Muscle layer of colon (tissue), 2 donors: ENCODE measurements around the gene ZNF343.

Experiments used
- H3K27ac ChIP-seq: one replicate; pipeline ENCODE4 v1.7.0; 2013; ENCODE audit warnings: low read depth, mild to moderate bottlenecking, low read length, moderate library complexity
- H3K27me3 ChIP-seq, 2 donors: one replicate each; pipeline ENCODE4 v1.7.0; 2013; ENCODE audit warnings: low read length in 2 of 2, mild to moderate bottlenecking in 2 of 2; ENCODE audit not compliant: insufficient read depth in 2 of 2, control insufficient read depth in 1 of 2
- H3K36me3 ChIP-seq: one replicate; pipeline ENCODE4 v1.7.0; 2013; ENCODE audit warnings: mild to moderate bottlenecking, low read length; ENCODE audit not compliant: insufficient read depth
- H3K4me1 ChIP-seq: one replicate; pipeline ENCODE4 v1.7.0; 2013; ENCODE audit warnings: mild to moderate bottlenecking, low read length; ENCODE audit not compliant: insufficient read depth
- H3K4me3 ChIP-seq, 2 donors: one replicate each; pipeline ENCODE4 v1.7.0; 2013; ENCODE audit warnings: low read length in 2 of 2, low read depth in 1 of 2, mild to moderate bottlenecking in 1 of 2, moderate library complexity in 1 of 2
- H3K9ac ChIP-seq: one replicate; pipeline ENCODE4 v1.7.0; 2013; ENCODE audit warnings: low read length
- H3K9me3 ChIP-seq: one replicate; pipeline ENCODE4 v1.7.0; 2013; ENCODE audit warnings: mild to moderate bottlenecking, low read length
- donor health status: abdominal sarcoma.
- donor health status: Adenocarcinoma of cecum.

The ZNF343 gene

GRCh38 chr20:2485661-2486060 lies 23.1 kb downstream of the ZNF343 start:
- Histone ChIP-seq H3K27ac (no peak overlapping the region), H3K27me3 (no peaks in the 10 kb centered on the region), H3K4me1 (no peaks in the 10 kb centered on the region), H3K4me3 (no peak overlapping the region), H3K9ac (no peak overlapping the region), H3K9me3 (no peaks in the 10 kb centered on the region), H3K36me3 (peaks cover 56% of the 10 kb centered on the region)

GRCh38 chr20:2485080-2485479 lies 23.6 kb downstream of the ZNF343 start:
- H3K36me3 ChIP-seq = peaks cover 56% of the 10 kb centered on the region
- no peaks in the 10 kb centered on the region for H3K27me3 ChIP-seq
- H3K9me3 ChIP-seq = no peaks in the 10 kb centered on the region
- H3K4me3 ChIP-seq = no peak overlapping the region
- H3K9ac ChIP-seq = no peak overlapping the region
- no peaks in the 10 kb centered on the region for H3K4me1 ChIP-seq
- no peak overlapping the region for H3K27ac ChIP-seq

GRCh38 chr20:2483504-2483903 lies 25.2 kb downstream of the ZNF343 start:
- Histone ChIP-seq H3K4me1 (no peaks in the 10 kb centered on the region), H3K36me3 (peaks cover 46% of the 10 kb centered on the region), H3K27me3 (no peaks in the 10 kb centered on the region), H3K27ac (no peak overlapping the region), H3K4me3 (no peak overlapping the region), H3K9ac (no peak overlapping the region), H3K9me3 (no peaks in the 10 kb centered on the region)

GRCh38 chr20:2480381-2480780 lies 28.3 kb downstream of the ZNF343 start:
- Histone ChIP-seq H3K36me3 (peaks cover 28% of the 10 kb centered on the region), H3K9ac (no peak overlapping the region), H3K4me3 (no peak overlapping the region), H3K9me3 (no peaks in the 10 kb centered on the region), H3K27ac (no peak overlapping the region), H3K27me3 (no peaks in the 10 kb centered on the region), H3K4me1 (no peaks in the 10 kb centered on the region)

GRCh38 chr20:2476742-2477615 lies 31.7 kb downstream of the ZNF343 start:
- Histone ChIP-seq H3K27ac (no peak overlapping the region), H3K27me3 (no peaks in the 10 kb centered on the region), H3K9ac (no peak overlapping the region), H3K9me3 (no peaks in the 10 kb centered on the region), H3K4me3 (no peak overlapping the region), H3K36me3 (no peaks in the 10 kb centered on the region), H3K4me1 (no peaks in the 10 kb centered on the region)

GRCh38 chr20:2475850-2476741 lies 32.6 kb downstream of the ZNF343 start:
- no peak overlapping the region for H3K9ac ChIP-seq
- no peaks in the 10 kb centered on the region for H3K9me3 ChIP-seq
- no peaks in the 10 kb centered on the region for H3K36me3 ChIP-seq
- H3K27ac ChIP-seq = no peak overlapping the region
- no peaks in the 10 kb centered on the region for H3K27me3 ChIP-seq
- no peaks in the 10 kb centered on the region for H3K4me1 ChIP-seq
- H3K4me3 ChIP-seq = no peak overlapping the region

GRCh38 chr20:2473516-2473915 lies 35.2 kb downstream of the ZNF343 start:
- H3K9ac ChIP-seq = no peak overlapping the region
- H3K27me3 ChIP-seq = no peaks in the 10 kb centered on the region
- no peaks in the 10 kb centered on the region for H3K9me3 ChIP-seq
- H3K4me3 ChIP-seq = no peak overlapping the region
- H3K36me3 ChIP-seq = no peaks in the 10 kb centered on the region
- no peak overlapping the region for H3K27ac ChIP-seq
- H3K4me1 ChIP-seq = peaks cover 9% of the 10 kb centered on the region

GRCh38 chr20:2470423-2471193 lies 38.1 kb downstream of the ZNF343 start, which contains the start of gene SNRPB:
Gene SNRPB (minus strand): TSS chr20:2470789. CDS start chr20:2470690, 99 bp downstream.
- Histone ChIP-seq H3K27me3 (no peaks in the 10 kb centered on the region), H3K4me3 (peak within 1 kb of the TSS; percentile 67 to 91), H3K4me1 (peaks cover 12% of the 10 kb centered on the region), H3K27ac (peak within 1 kb of the TSS; percentile 70), H3K9ac (peak within 1 kb of the TSS; percentile 91), H3K9me3 (no peaks in the 10 kb centered on the region), H3K36me3 (peaks cover 27% of the 10 kb centered on the region)

- peaks cover 32% of the 10 kb centered on the region for H3K36me3 ChIP-seq
- H3K27ac ChIP-seq = peak overlapping the region; percentile 70
- peak overlapping the region; percentile 67 to 91 for H3K4me3 ChIP-seq
- no peaks in the 10 kb centered on the region for H3K9me3 ChIP-seq
- no peaks in the 10 kb centered on the region for H3K27me3 ChIP-seq
- peak overlapping the region; percentile 91 for H3K9ac ChIP-seq
- H3K4me1 ChIP-seq = peaks cover 12% of the 10 kb centered on the region
These were observed 38.7 kb downstream of the ZNF343 start for GRCh38 chr20:2469991-2470422.

GRCh38 chr20:2468581-2469407 lies 39.9 kb downstream of the ZNF343 start:
- Histone ChIP-seq H3K9me3 (no peaks in the 10 kb centered on the region), H3K27ac (no peak overlapping the region)

More at GRCh38 chr20:2468581-2469407, 39.9 kb downstream of the ZNF343 start:
- Histone ChIP-seq H3K4me1 (peaks cover 12% of the 10 kb centered on the region), H3K27me3 (no peaks in the 10 kb centered on the region), H3K4me3 (peak overlapping the region in 1 of 2 donors; percentile 91), H3K36me3 (peaks cover 44% of the 10 kb centered on the region), H3K9ac (peak overlapping the region; percentile 91)
